ENCODE results near the gene MYO10.

DNA sequence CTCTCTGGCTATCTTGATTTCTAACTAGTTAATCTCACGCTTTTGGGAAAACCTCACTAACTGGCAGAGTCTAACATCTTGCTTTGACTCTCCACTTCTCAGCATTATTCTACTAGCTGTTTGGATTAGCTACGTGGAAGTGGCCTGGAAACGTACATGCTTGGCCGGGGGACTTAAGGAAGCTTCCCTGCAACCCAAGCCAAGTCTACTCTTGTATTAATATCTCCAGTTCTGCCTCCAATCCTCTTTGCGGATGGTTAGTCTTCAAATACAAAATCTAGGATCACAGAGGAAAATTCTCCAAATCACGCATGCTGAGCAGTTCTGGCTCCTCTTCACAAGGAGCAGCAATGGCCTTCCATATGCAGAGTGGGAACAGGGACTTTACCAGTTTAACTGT lies 267.5 kb downstream of the MYO10 start:
- no peak for TF ChIP-seq POLR2AphosphoS5 (IDR thresholded peaks at IDR 0.05)
- TF ChIP-seq, protein P1, sequence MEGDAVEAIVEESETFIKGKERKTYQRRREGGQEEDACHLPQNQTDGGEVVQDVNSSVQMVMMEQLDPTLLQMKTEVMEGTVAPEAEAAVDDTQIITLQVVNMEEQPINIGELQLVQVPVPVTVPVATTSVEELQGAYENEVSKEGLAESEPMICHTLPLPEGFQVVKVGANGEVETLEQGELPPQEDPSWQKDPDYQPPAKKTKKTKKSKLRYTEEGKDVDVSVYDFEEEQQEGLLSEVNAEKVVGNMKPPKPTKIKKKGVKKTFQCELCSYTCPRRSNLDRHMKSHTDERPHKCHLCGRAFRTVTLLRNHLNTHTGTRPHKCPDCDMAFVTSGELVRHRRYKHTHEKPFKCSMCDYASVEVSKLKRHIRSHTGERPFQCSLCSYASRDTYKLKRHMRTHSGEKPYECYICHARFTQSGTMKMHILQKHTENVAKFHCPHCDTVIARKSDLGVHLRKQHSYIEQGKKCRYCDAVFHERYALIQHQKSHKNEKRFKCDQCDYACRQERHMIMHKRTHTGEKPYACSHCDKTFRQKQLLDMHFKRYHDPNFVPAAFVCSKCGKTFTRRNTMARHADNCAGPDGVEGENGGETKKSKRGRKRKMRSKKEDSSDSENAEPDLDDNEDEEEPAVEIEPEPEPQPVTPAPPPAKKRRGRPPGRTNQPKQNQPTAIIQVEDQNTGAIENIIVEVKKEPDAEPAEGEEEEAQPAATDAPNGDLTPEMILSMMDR (IDR thresholded peaks at IDR 0.05) = no peak
